HCT116 (cell line): ENCODE results near the gene CBLIF. TPM values are rescaled to one million over a fixed set of nuclear protein-coding genes. Genes with fewer than 3 reads are reported as not detected.

Experiments
- ATAC-seq: fragments of 200-7000 bp; cut with Tn5 transposase; 2 replicates; pipeline ENCODE4 v1.9.1; 2020; ENCODE audit warnings: mild to moderate bottlenecking, moderate library complexity
- BruUV-seq: library from RNA; stranded (reverse); fragments of 400-500 nt; replicated peaks from 2 replicates; lab custom pipeline; 2021; lab: Mats Ljungman, UMichigan
- CTCF ChIA-PET: fragments of 300-600 bp; sonication (Branson Sonifier 250); formaldehyde crosslinking; loops from one replicate; lab custom pipeline; 2021; ENCODE audit warnings: antibody characterized with exemption; lab: Charles Lee
- POLR2A ChIA-PET: fragments of 300-600, 350-600 bp; sonication (Branson Sonifier 250); formaldehyde crosslinking; loops from one replicate; lab custom pipeline; 2021; ENCODE audit warnings: antibody characterized with exemption; lab: Charles Lee
- RAD21 ChIA-PET, 2 experiments: fragments of 300-600 bp; sonication (Branson Sonifier 250); formaldehyde crosslinking; loops; one replicate each; lab custom pipeline; 2023; ENCODE audit warnings: low total read pairs in 2 of 2; ENCODE audit not compliant: uncharacterized antibody in 2 of 2, unreplicated experiment in 2 of 2, low non-redundant PET in 1 of 2; lab: Charles Lee
- DNase-seq: peaks from one replicate; pipeline ENCODE4 v3.0.0-alpha.2; 2010; ENCODE audit warnings: low read depth, low spot score
- H2AFZ ChIP-seq: fragments of 200-600 bp; shearing (Covaris generic), sonication (generic); 2 replicates; pipeline ENCODE4 v1.6.1; 2017; ENCODE audit warnings: low read depth, mixed run types, mixed read lengths, antibody characterized with exemption, low read length; ENCODE audit not compliant: poor library complexity, severe bottlenecking
- H3K27ac ChIP-seq: 2 replicates; pipeline ENCODE4 v1.5.1; 2012; ENCODE audit warnings: low read depth, low read length
- H3K27me3 ChIP-seq: fragments of 200-600 bp; sonication (generic); 2 replicates; pipeline ENCODE4 v1.6.1; 2016; ENCODE audit warnings: mixed run types, low read length, mixed read lengths; ENCODE audit not compliant: insufficient read depth
- H3K36me3 ChIP-seq, 2 experiments: fragments of 200-500 bp in 1 of 2; fragments of 200-600 bp in 1 of 2; sonication (Bioruptor generic) in 1 of 2; sonication (generic) in 1 of 2; 2 replicates each; pipeline versions ENCODE4 v1.5.1 to v1.6.1; 2014 to 2016; ENCODE audit warnings: low read length in 2 of 2, inconsistent platforms in 1 of 2, mixed read lengths in 1 of 2, mixed run types in 1 of 2; ENCODE audit not compliant: insufficient read depth in 2 of 2, control insufficient read depth in 1 of 2
- H3K4me1 ChIP-seq, 2 experiments: fragments of 200-600 bp in 1 of 2; sonication (generic) in 1 of 2; 2 replicates each; pipeline versions ENCODE4 v1.5.1 to v1.6.1; 2012 to 2017; ENCODE audit warnings: low read length in 2 of 2, inconsistent platforms in 1 of 2, mild to moderate bottlenecking in 1 of 2, mixed read lengths in 1 of 2, mixed run types in 1 of 2, moderate library complexity in 1 of 2; ENCODE audit not compliant: insufficient read depth in 2 of 2, control insufficient read depth in 1 of 2
- H3K4me2 ChIP-seq: fragments of 200-600 bp; sonication (generic); 2 replicates; pipeline ENCODE4 v1.6.1; 2017; ENCODE audit warnings: mixed run types, low read length, mixed read lengths
- H3K4me3 ChIP-seq, 2 experiments: fragments of 200-600 bp in 1 of 2; sonication (generic) in 1 of 2; replicated peaks in 1 of 2; 2 replicates each; pipeline ENCODE4 v1.5.1; 2011 to 2016; ENCODE audit warnings: low read length in 2 of 2, control low read depth in 1 of 2, low read depth in 1 of 2, mild to moderate bottlenecking in 1 of 2, mixed read lengths in 1 of 2, mixed run types in 1 of 2
- H3K79me2 ChIP-seq: fragments of 200-600 bp; sonication (generic); 2 replicates; pipeline ENCODE4 v1.6.1; 2017; ENCODE audit warnings: mild to moderate bottlenecking, mixed run types, low read length, moderate library complexity, mixed read lengths; ENCODE audit not compliant: insufficient read depth
- H3K9ac ChIP-seq: fragments of 200-600 bp; sonication (generic); 2 replicates; pipeline ENCODE4 v1.6.1; 2016; ENCODE audit warnings: low read length, mixed read lengths
- H3K9me2 ChIP-seq: fragments of 200-600 bp; sonication (generic), shearing (Covaris generic); 2 replicates; pipeline ENCODE4 v1.6.1; 2017; ENCODE audit warnings: mixed run types, mild to moderate bottlenecking, moderate library complexity; ENCODE audit not compliant: insufficient read depth
- H3K9me3 ChIP-seq, 2 experiments: fragments of 200-500 bp in 1 of 2; fragments of 200-600 bp in 1 of 2; sonication (Bioruptor generic) in 1 of 2; sonication (generic) in 1 of 2; 2 replicates each; pipeline ENCODE4 v1.6.1; 2014 to 2017; ENCODE audit warnings: low read length in 2 of 2, mixed read lengths in 2 of 2, inconsistent platforms in 1 of 2, low read depth in 1 of 2, mild to moderate bottlenecking in 1 of 2, mixed run types in 1 of 2, moderate library complexity in 1 of 2; ENCODE audit not compliant: control insufficient read depth in 1 of 2, insufficient read depth in 1 of 2
- H4K20me1 ChIP-seq: fragments of 200-600 bp; sonication (generic), shearing (Covaris generic); 2 replicates; pipeline ENCODE4 v1.6.1; 2017; ENCODE audit warnings: mixed run types, mild to moderate bottlenecking, moderate library complexity; ENCODE audit not compliant: insufficient read depth
- CBX3 ChIP-seq: IDR thresholded peaks from 2 replicates; pipeline ENCODE4 v1.6.1; 2012; ENCODE audit warnings: low read depth
- EZH2 ChIP-seq: fragments of 200-600 bp; sonication (generic); IDR thresholded peaks from 2 replicates; pipeline ENCODE4 v1.6.1; 2017; ENCODE audit warnings: antibody characterized with exemption, mixed run types
- EZH2phosphoT487 ChIP-seq: fragments of 200-600 bp; IDR thresholded peaks from 2 replicates; pipeline ENCODE4 v1.6.1; 2018; ENCODE audit warnings: antibody characterized with exemption, borderline replicate concordance
- SRF ChIP-seq: IDR thresholded peaks from 2 replicates; pipeline ENCODE4 v1.6.1; 2012; ENCODE audit warnings: low read depth
- TCF7L2 ChIP-seq: IDR thresholded peaks from 2 replicates; pipeline ENCODE4 v1.7.0; 2011; ENCODE audit warnings: borderline replicate concordance, inconsistent platforms; ENCODE audit not compliant: insufficient read depth, insufficient read length; ENCODE audit errors: extremely low read depth
- YY1 ChIP-seq: IDR thresholded peaks from 2 replicates; pipeline ENCODE4 v1.6.1; 2011; ENCODE audit warnings: low read length, low read depth, moderate library complexity, mild to moderate bottlenecking; ENCODE audit not compliant: insufficient replicate concordance; ENCODE audit errors: extremely low read depth
- ZFX ChIP-seq: fragments of 450-650 bp; IDR thresholded peaks from 2 replicates; pipeline ENCODE4 v1.6.1; 2017
- ZNF274 ChIP-seq: fragments of 200-500 bp; sonication (Bioruptor generic); IDR thresholded peaks from 2 replicates; pipeline ENCODE4 v1.6.1; 2014; ENCODE audit warnings: mild to moderate bottlenecking, low read depth, low read length, inconsistent platforms
- intact Hi-C: fragments of 100-400 bp; cut with micrococcal nuclease; formaldehyde crosslinking; loops from 2 replicates; pipeline ENCODE4 v1.10.0; 2022
- total RNA-seq: library from RNA; stranded (reverse); gene quantifications from one replicate; pipeline ENCODE4 v1.2.1, GENCODE V29; 2021; ENCODE audit not compliant: unreplicated experiment
- TF ChIP-seq, protein P1 (sequence below): IDR thresholded peaks from 2 replicates; pipeline ENCODE4 v1.6.1; 2011; ENCODE audit warnings: mild to moderate bottlenecking, low read length, moderate library complexity; ENCODE audit not compliant: insufficient replicate concordance; ENCODE audit errors: extremely low read depth
- TF ChIP-seq, protein P2 (sequence below): IDR thresholded peaks from 2 replicates; pipeline ENCODE4 v1.6.1; 2012

CBLIF gene
- total RNA-seq, 1 experiment from 2014 or later, result not detected

DNA sequence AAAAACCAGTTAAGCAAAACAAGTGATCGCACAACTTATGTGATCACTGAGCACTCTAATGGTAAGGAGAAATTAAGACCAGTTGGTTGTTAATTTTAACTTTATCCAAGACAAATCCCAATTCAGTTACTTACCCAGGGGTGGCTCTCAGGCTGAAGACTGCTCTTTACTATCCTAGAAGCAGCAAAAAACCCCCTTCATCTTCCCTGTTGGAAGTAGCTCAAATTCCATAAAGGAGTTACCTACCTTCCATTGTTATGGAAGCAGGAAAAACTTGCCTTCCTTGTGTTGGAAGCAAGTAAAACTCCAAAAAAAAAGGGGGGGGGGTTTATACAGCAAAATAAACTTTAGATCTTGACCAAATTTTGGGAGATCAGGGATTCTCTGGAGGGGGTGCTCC is 29.5 kb downstream of the CBLIF start:
- peaks cover 0 to 7% of the 10 kb centered on the region in 2 experiments; a peak in 2 of 4 replicates for H3K4me1 ChIP-seq
- no peaks in the 10 kb centered on the region for H4K20me1 ChIP-seq
- H3K4me2 ChIP-seq, result no peak overlapping the region
- DNase-seq, result no peak
- CTCF ChIA-PET, result no interaction called here
- no peak overlapping the region for H3K9ac ChIP-seq
- no peaks in the 10 kb centered on the region for H3K79me2 ChIP-seq
- H3K9me2 ChIP-seq, result no peaks in the 10 kb centered on the region
- TF ChIP-seq CBX3 (no peak), ZNF274 (no peak), ZFX (no peak), EZH2 (no peak), SRF (no peak)
- TF ChIP-seq, protein P1, sequence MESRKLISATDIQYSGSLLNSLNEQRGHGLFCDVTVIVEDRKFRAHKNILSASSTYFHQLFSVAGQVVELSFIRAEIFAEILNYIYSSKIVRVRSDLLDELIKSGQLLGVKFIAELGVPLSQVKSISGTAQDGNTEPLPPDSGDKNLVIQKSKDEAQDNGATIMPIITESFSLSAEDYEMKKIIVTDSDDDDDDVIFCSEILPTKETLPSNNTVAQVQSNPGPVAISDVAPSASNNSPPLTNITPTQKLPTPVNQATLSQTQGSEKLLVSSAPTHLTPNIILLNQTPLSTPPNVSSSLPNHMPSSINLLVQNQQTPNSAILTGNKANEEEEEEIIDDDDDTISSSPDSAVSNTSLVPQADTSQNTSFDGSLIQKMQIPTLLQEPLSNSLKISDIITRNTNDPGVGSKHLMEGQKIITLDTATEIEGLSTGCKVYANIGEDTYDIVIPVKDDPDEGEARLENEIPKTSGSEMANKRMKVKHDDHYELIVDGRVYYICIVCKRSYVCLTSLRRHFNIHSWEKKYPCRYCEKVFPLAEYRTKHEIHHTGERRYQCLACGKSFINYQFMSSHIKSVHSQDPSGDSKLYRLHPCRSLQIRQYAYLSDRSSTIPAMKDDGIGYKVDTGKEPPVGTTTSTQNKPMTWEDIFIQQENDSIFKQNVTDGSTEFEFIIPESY, result no peak
- TF ChIP-seq, protein P2, sequence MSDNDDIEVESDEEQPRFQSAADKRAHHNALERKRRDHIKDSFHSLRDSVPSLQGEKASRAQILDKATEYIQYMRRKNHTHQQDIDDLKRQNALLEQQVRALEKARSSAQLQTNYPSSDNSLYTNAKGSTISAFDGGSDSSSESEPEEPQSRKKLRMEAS, result no peak
- TF ChIP-seq, all 23 proteins: peak for 0
- Histone ChIP-seq H3K4me3 (no peak overlapping the region), H3K36me3 (no peaks in the 10 kb centered on the region), H3K9me3 (no peaks in the 10 kb centered on the region), H3K27me3 (no peaks in the 10 kb centered on the region), H3K27ac (no peak overlapping the region), H2AFZ (no peak overlapping the region)
- ATAC-seq, result no peak
- intact Hi-C loops, result no loop called here
- no TSS peak for BruUV-seq
- POLR2A ChIA-PET, result no interaction called here
- RAD21 ChIA-PET, result no interaction called here

DNA sequence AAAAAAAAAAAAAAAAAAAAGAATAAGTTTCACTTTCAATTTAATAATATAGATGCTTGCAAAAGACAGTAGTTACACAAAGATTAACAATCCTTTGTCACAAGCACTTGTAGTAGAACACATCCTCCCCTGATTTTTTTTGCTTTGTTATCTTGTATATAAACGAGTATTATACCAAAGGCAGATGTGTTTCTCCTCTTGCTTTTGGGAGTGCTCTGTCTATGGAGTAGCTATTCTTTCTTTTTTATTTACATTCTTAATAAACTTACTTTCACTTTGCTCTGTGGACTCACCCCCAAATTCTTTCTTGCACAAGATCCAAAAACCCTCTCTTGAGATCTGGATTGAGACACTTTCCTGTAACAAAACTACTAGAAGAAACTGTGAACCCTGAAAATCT is 31.3 kb downstream of the CBLIF start:
- H3K4me2 ChIP-seq, result no peak overlapping the region

More for the DNA sequence above, 31.3 kb downstream of the CBLIF start:
- DNase-seq, result no peak
- Histone ChIP-seq H3K4me1 (peaks cover 5 to 15% of the 10 kb centered on the region in 2 experiments; a peak in 2 of 4 replicates), H3K9me2 (no peaks in the 10 kb centered on the region), H3K27ac (no peak overlapping the region), H3K9ac (no peak overlapping the region), H2AFZ (no peak overlapping the region), H3K27me3 (no peaks in the 10 kb centered on the region), H3K9me3 (no peaks in the 10 kb centered on the region), H3K4me3 (no peak overlapping the region), H4K20me1 (no peaks in the 10 kb centered on the region), H3K36me3 (no peaks in the 10 kb centered on the region), H3K79me2 (peaks cover 15% of the 10 kb centered on the region)
- POLR2A ChIA-PET, result no interaction called here
- CTCF ChIA-PET, result interaction anchor here (1.7 kb wide), 1 partner anchor 9 kb away, joined by 3 read pairs; no protein-coding TSS in a partner anchor
- RAD21 ChIA-PET, result no interaction called here
- intact Hi-C loops, result no loop called here
- BruUV-seq, result no TSS peak
- TF ChIP-seq, protein P2, result no peak
- TF ChIP-seq YY1 (no peak), TCF7L2 (no peak), EZH2phosphoT487 (no peak), ZNF274 (no peak), SRF (no peak)
- ATAC-seq, result no peak
